ENCODE data around the gene PCDHA6. TPM values are rescaled to one million over a fixed set of nuclear protein-coding genes. Genes with fewer than 3 reads are reported as not detected.

Gene PCDHA6
- total RNA-seq, 1 experiment from 2014 or later: 2.4 TPM

DNA sequence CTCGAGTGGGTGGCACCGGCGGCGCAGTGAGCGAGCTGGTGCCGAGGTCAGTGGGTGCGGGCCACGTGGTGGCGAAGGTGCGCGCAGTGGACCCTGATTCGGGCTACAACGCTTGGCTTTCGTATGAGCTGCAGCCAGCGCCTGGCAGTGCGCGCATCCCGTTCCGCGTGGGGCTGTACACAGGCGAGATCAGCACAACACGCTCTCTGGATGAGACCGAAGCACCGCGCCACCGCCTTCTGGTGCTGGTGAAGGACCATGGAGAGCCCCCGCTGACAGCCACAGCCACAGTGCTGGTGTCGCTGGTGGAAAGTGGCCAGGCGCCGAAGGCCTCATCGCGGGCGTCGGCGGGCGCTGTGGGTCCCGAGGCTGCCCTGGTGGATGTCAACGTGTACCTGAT lies 4.3 kb upstream of the PCDHA6 start:
- H3K9me3 Mint-ChIP-seq: 0 out of 2 replicates have a peak, but pooled peaks cover 1% of the 10 kb centered on the region
- H3K36me3 Mint-ChIP-seq: peaks cover 2% of the 10 kb centered on the region

DNA sequence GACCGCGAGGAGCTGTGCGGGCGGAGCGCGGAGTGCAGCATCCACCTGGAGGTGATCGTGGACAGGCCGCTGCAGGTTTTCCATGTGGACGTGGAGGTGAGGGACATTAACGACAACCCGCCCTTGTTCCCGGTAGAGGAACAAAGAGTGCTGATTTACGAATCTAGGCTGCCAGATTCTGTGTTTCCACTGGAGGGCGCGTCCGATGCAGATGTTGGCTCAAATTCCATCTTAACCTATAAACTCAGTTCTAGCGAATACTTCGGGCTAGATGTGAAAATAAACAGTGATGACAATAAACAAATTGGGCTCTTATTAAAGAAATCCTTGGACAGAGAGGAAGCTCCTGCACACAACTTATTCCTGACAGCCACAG lies 590 bp downstream of the PCDHA6 start:
- Mint-ChIP-seq H3K9me3 (0 out of 2 replicates have a peak, but pooled peaks cover 3% of the 10 kb centered on the region), H3K36me3 (peaks cover 14% of the 10 kb centered on the region), H3K27ac (no peak overlapping the region), H3K27me3 (ENCODE audit: low read depth) (no peaks in the 10 kb centered on the region), H3K4me3 (peak overlapping the region; percentile 74), H3K4me1 (peaks cover 4% of the 10 kb centered on the region; the same call in 1 of the 2 replicates)
- peak; percentile 77 for ATAC-seq
- CTCF ChIA-PET: interaction anchor here (0.6 to 3.6 kb wide), 12 partner anchors 13 to 299 kb away, joined by 3 to 32 read pairs (median 4); partner anchors contain the start of genes PCDHA1, PCDHA10, PCDHA2 and PCDHA4
- POLR2A ChIA-PET: no interaction called here
- no peak for DNase-seq (ENCODE audit: low spot score)
- TF ChIP-seq ESRRA (CRISPR knock-in tag; IDR thresholded peaks at IDR 0.05; ENCODE audit: borderline replicate concordance) (no peak), ZNF263 (CRISPR knock-in tag; IDR thresholded peaks at IDR 0.05; ENCODE audit: low read depth) (no peak), FOXP1 (CRISPR knock-in tag; IDR thresholded peaks at IDR 0.05; ENCODE audit: borderline replicate concordance) (no peak), JAZF1 (CRISPR knock-in tag; IDR thresholded peaks at IDR 0.05) (no peak), ZNF396 (CRISPR knock-in tag; IDR thresholded peaks at IDR 0.05; ENCODE audit: borderline replicate concordance) (no peak), FOXK1 (CRISPR knock-in tag; IDR thresholded peaks at IDR 0.05) (no peak)
- TF ChIP-seq, protein P1, sequence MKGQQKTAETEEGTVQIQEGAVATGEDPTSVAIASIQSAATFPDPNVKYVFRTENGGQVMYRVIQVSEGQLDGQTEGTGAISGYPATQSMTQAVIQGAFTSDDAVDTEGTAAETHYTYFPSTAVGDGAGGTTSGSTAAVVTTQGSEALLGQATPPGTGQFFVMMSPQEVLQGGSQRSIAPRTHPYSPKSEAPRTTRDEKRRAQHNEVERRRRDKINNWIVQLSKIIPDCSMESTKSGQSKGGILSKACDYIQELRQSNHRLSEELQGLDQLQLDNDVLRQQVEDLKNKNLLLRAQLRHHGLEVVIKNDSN (CRISPR knock-in tag; IDR thresholded peaks at IDR 0.05): no peak
- TF ChIP-seq, protein P2, sequence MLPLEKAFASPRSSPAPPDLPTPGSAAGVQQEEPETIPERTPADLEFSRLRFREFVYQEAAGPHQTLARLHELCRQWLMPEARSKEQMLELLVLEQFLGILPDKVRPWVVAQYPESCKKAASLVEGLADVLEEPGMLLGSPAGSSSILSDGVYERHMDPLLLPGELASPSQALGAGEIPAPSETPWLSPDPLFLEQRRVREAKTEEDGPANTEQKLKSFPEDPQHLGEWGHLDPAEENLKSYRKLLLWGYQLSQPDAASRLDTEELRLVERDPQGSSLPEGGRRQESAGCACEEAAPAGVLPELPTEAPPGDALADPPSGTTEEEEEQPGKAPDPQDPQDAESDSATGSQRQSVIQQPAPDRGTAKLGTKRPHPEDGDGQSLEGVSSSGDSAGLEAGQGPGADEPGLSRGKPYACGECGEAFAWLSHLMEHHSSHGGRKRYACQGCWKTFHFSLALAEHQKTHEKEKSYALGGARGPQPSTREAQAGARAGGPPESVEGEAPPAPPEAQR (CRISPR knock-in tag; IDR thresholded peaks at IDR 0.05): no peak
- TF ChIP-seq, protein P3, sequence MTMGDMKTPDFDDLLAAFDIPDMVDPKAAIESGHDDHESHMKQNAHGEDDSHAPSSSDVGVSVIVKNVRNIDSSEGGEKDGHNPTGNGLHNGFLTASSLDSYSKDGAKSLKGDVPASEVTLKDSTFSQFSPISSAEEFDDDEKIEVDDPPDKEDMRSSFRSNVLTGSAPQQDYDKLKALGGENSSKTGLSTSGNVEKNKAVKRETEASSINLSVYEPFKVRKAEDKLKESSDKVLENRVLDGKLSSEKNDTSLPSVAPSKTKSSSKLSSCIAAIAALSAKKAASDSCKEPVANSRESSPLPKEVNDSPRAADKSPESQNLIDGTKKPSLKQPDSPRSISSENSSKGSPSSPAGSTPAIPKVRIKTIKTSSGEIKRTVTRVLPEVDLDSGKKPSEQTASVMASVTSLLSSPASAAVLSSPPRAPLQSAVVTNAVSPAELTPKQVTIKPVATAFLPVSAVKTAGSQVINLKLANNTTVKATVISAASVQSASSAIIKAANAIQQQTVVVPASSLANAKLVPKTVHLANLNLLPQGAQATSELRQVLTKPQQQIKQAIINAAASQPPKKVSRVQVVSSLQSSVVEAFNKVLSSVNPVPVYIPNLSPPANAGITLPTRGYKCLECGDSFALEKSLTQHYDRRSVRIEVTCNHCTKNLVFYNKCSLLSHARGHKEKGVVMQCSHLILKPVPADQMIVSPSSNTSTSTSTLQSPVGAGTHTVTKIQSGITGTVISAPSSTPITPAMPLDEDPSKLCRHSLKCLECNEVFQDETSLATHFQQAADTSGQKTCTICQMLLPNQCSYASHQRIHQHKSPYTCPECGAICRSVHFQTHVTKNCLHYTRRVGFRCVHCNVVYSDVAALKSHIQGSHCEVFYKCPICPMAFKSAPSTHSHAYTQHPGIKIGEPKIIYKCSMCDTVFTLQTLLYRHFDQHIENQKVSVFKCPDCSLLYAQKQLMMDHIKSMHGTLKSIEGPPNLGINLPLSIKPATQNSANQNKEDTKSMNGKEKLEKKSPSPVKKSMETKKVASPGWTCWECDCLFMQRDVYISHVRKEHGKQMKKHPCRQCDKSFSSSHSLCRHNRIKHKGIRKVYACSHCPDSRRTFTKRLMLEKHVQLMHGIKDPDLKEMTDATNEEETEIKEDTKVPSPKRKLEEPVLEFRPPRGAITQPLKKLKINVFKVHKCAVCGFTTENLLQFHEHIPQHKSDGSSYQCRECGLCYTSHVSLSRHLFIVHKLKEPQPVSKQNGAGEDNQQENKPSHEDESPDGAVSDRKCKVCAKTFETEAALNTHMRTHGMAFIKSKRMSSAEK (CRISPR knock-in tag; IDR thresholded peaks at IDR 0.05; ENCODE audit: borderline replicate concordance): no peak
- TF ChIP-seq, protein P4, sequence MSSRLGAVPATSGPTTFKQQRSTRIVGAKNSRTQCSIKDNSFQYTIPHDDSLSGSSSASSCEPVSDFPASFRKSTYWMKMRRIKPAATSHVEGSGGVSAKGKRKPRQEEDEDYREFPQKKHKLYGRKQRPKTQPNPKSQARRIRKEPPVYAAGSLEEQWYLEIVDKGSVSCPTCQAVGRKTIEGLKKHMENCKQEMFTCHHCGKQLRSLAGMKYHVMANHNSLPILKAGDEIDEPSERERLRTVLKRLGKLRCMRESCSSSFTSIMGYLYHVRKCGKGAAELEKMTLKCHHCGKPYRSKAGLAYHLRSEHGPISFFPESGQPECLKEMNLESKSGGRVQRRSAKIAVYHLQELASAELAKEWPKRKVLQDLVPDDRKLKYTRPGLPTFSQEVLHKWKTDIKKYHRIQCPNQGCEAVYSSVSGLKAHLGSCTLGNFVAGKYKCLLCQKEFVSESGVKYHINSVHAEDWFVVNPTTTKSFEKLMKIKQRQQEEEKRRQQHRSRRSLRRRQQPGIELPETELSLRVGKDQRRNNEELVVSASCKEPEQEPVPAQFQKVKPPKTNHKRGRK (CRISPR knock-in tag; IDR thresholded peaks at IDR 0.05; ENCODE audit: borderline replicate concordance): no peak
- TF ChIP-seq, protein P5, sequence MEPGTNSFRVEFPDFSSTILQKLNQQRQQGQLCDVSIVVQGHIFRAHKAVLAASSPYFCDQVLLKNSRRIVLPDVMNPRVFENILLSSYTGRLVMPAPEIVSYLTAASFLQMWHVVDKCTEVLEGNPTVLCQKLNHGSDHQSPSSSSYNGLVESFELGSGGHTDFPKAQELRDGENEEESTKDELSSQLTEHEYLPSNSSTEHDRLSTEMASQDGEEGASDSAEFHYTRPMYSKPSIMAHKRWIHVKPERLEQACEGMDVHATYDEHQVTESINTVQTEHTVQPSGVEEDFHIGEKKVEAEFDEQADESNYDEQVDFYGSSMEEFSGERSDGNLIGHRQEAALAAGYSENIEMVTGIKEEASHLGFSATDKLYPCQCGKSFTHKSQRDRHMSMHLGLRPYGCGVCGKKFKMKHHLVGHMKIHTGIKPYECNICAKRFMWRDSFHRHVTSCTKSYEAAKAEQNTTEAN (CRISPR knock-in tag; IDR thresholded peaks at IDR 0.05): no peak
- TF ChIP-seq, protein P6, sequence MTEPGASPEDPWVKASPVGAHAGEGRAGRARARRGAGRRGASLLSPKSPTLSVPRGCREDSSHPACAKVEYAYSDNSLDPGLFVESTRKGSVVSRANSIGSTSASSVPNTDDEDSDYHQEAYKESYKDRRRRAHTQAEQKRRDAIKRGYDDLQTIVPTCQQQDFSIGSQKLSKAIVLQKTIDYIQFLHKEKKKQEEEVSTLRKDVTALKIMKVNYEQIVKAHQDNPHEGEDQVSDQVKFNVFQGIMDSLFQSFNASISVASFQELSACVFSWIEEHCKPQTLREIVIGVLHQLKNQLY (CRISPR knock-in tag; IDR thresholded peaks at IDR 0.05): no peak
- TF ChIP-seq, protein P7, sequence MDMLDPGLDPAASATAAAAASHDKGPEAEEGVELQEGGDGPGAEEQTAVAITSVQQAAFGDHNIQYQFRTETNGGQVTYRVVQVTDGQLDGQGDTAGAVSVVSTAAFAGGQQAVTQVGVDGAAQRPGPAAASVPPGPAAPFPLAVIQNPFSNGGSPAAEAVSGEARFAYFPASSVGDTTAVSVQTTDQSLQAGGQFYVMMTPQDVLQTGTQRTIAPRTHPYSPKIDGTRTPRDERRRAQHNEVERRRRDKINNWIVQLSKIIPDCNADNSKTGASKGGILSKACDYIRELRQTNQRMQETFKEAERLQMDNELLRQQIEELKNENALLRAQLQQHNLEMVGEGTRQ (CRISPR knock-in tag; IDR thresholded peaks at IDR 0.05): no peak
- TF ChIP-seq, protein P8, sequence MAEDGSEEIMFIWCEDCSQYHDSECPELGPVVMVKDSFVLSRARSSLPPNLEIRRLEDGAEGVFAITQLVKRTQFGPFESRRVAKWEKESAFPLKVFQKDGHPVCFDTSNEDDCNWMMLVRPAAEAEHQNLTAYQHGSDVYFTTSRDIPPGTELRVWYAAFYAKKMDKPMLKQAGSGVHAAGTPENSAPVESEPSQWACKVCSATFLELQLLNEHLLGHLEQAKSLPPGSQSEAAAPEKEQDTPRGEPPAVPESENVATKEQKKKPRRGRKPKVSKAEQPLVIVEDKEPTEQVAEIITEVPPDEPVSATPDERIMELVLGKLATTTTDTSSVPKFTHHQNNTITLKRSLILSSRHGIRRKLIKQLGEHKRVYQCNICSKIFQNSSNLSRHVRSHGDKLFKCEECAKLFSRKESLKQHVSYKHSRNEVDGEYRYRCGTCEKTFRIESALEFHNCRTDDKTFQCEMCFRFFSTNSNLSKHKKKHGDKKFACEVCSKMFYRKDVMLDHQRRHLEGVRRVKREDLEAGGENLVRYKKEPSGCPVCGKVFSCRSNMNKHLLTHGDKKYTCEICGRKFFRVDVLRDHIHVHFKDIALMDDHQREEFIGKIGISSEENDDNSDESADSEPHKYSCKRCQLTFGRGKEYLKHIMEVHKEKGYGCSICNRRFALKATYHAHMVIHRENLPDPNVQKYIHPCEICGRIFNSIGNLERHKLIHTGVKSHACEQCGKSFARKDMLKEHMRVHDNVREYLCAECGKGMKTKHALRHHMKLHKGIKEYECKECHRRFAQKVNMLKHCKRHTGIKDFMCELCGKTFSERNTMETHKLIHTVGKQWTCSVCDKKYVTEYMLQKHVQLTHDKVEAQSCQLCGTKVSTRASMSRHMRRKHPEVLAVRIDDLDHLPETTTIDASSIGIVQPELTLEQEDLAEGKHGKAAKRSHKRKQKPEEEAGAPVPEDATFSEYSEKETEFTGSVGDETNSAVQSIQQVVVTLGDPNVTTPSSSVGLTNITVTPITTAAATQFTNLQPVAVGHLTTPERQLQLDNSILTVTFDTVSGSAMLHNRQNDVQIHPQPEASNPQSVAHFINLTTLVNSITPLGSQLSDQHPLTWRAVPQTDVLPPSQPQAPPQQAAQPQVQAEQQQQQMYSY (CRISPR knock-in tag; IDR thresholded peaks at IDR 0.05): no peak; the same call in 1 of the 2 replicates

More for the DNA sequence above, 4.3 kb upstream of the PCDHA6 start:
- Mint-ChIP-seq H3K4me3 (no peak overlapping the region), H3K4me1 (peaks cover 2% of the 10 kb centered on the region; the same call in 1 of the 2 replicates), H3K27me3 (ENCODE audit: low read depth) (no peaks in the 10 kb centered on the region), H3K27ac (no peak overlapping the region)
- DNase-seq (ENCODE audit: low spot score) (no peak), ATAC-seq (no peak)
- TF ChIP-seq ZBTB21 (CRISPR knock-in tag; IDR thresholded peaks at IDR 0.05; ENCODE audit: borderline replicate concordance): no peak
- no peak for TF ChIP-seq TEAD1 (CRISPR knock-in tag; IDR thresholded peaks at IDR 0.05)
- TF ChIP-seq, protein P4 (CRISPR knock-in tag; IDR thresholded peaks at IDR 0.05; ENCODE audit: borderline replicate concordance): no peak
- ChIA-PET POLR2A (no interaction called here), CTCF (interaction anchor here (0.6 to 1.6 kb wide), 5 partner anchors 11 to 37 kb away, joined by 3 to 4 read pairs (median 4); partner anchors contain the start of genes PCDHA1, PCDHA2, PCDHA4 and PCDHA7)
